ENCODE data around the gene IL17RE.

Gene IL17RE

DNA sequence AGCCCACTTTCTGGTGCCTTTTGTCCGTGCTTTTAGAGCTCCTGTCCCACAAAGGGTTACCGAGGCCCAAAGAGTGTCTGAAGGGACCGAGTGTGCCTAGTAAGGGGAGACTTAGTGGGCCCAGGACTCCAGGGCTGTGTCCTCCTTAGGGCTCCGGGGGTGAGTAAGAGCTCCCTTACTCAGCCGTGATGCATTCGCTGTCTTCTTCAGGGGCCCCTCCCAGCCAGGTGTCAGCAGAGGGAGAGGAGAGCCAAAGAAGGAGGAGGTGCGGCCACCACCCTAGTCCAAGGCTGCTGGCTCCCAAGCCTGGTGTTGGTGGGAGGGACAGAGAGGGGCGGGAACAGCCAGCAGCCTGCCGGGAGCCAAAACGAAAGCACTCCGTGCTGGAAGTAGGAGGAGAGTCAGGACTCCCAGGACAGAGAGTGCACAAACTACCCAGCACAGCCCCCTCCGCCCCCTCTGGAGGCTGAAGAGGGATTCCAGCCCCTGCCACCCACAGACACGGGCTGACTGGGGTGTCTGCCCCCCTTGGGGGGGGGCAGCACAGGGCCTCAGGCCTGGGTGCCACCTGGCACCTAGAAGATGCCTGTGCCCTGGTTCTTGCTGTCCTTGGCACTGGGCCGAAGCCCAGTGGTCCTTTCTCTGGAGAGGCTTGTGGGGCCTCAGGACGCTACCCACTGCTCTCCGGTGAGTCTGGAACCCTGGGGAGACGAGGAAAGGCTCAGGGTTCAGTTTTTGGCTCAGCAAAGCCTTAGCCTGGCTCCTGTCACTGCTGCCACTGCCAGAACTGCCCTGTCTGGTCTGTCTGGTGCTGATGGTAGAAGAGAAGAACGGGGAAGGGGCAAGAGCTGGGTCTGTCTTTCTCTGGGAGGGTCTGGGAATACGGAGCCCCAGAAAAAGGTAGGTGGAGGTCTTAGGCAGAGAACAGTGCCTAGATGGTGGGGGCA lies 14.4 kb downstream of the IL17RE start, which contains the start of gene IL17RC (continued):
- no peak for TF ChIP-seq ZNF146 (tag by site-specific recombination; IDR thresholded peaks at IDR 0.05)
- 0 out of 2 replicates have a peak, but pooled peaks have one; percentile 45 for TF ChIP-seq ZNF561 (tag by site-specific recombination; IDR thresholded peaks at IDR 0.05; ENCODE audit: borderline replicate concordance)
- peak; percentile 39; the same call in 1 of the 2 replicates for TF ChIP-seq KLF1 (tag by site-specific recombination; IDR thresholded peaks at IDR 0.05)
- TF ChIP-seq ZNF398 (tag by site-specific recombination; IDR thresholded peaks at IDR 0.05), result peak; percentile 78
- TF ChIP-seq ZEB2 (tag by site-specific recombination; IDR thresholded peaks at IDR 0.05), result no peak
- TF ChIP-seq, protein P1, sequence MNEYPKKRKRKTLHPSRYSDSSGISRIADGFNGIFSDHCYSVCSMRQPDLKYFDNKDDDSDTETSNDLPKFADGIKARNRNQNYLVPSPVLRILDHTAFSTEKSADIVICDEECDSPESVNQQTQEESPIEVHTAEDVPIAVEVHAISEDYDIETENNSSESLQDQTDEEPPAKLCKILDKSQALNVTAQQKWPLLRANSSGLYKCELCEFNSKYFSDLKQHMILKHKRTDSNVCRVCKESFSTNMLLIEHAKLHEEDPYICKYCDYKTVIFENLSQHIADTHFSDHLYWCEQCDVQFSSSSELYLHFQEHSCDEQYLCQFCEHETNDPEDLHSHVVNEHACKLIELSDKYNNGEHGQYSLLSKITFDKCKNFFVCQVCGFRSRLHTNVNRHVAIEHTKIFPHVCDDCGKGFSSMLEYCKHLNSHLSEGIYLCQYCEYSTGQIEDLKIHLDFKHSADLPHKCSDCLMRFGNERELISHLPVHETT (tag by site-specific recombination; IDR thresholded peaks at IDR 0.05), result no peak
- TF ChIP-seq EGR2 (tag by site-specific recombination; IDR thresholded peaks at IDR 0.05; ENCODE audit: low read depth), result peak; percentile 86
- TF ChIP-seq ZXDB (tag by site-specific recombination; IDR thresholded peaks at IDR 0.05), result 0 out of 2 replicates have a peak, but pooled peaks have one; percentile 40
- no peak for TF ChIP-seq BCL11A (tag by site-specific recombination; IDR thresholded peaks at IDR 0.05; ENCODE audit: low read depth)
- TF ChIP-seq ZNF692 (tag by site-specific recombination; IDR thresholded peaks at IDR 0.05), result peak; percentile 85; the same call in 1 of the 2 replicates
- TF ChIP-seq ZNF335 (tag by site-specific recombination; conservative IDR thresholded peaks at IDR 0.05), result peak; percentile 67
- no peak for TF ChIP-seq ZNF366 (tag by site-specific recombination; conservative IDR thresholded peaks at IDR 0.05)
- no peak for TF ChIP-seq RBAK (tag by site-specific recombination; IDR thresholded peaks at IDR 0.05)

DNA sequence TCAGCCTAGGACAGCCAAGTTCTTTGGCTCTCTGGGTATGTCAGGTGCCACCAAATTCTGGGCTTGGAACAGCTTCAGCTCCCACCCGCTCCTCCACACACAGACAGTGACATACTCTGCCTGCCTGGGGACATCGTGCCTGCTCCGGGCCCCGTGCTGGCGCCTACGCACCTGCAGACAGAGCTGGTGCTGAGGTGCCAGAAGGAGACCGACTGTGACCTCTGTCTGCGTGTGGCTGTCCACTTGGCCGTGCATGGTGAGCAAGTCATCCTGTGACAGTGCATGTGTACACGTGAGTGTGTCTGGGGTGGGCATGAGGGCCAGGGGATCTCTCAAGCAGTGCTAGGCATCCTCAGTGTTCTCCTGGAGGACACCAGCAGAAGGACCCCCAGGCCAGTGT lies 15.2 kb downstream of the IL17RE start:
- Histone ChIP-seq H3K27ac (ENCODE audit: extremely low read depth, low read depth, low read length) (no peak overlapping the region), H3K9me3 (ENCODE audit: control insufficient read depth, insufficient read depth, low read depth, low read length) (no peaks in the 10 kb centered on the region), H3K36me3 (ENCODE audit: control insufficient read depth in 2 of 2, insufficient read depth in 1 of 2, low read length in 2 of 2) (no peaks in the 10 kb centered on the region), H3K4me3 (ENCODE audit: low read depth, low read length) (no peak overlapping the region), H3K4me1 (ENCODE audit: control insufficient read depth, insufficient read depth, low read length) (peaks cover 12% of the 10 kb centered on the region)
- ChIA-PET POLR2A (interaction anchor here (2.6 kb wide), 1 partner anchor 14 kb away, joined by 23 read pairs; the partner anchor contains the start of gene CRELD1), CTCF (interaction anchor here (0.7 to 1.4 kb wide), 2 partner anchors 13 to 69 kb away, joined by 3 read pairs; no protein-coding TSS in a partner anchor)
- TF ChIP-seq KLF8 (tag by site-specific recombination; IDR thresholded peaks at IDR 0.05) (no peak), ZNF324 (tag by site-specific recombination; IDR thresholded peaks at IDR 0.05) (no peak), ZXDB (tag by site-specific recombination; IDR thresholded peaks at IDR 0.05) (no peak), ZNF174 (tag by site-specific recombination; IDR thresholded peaks at IDR 0.05) (no peak), SETDB1 (IDR thresholded peaks at IDR 0.05; ENCODE audit: insufficient read length, low read length) (no peak)
- TF ChIP-seq, protein P2, sequence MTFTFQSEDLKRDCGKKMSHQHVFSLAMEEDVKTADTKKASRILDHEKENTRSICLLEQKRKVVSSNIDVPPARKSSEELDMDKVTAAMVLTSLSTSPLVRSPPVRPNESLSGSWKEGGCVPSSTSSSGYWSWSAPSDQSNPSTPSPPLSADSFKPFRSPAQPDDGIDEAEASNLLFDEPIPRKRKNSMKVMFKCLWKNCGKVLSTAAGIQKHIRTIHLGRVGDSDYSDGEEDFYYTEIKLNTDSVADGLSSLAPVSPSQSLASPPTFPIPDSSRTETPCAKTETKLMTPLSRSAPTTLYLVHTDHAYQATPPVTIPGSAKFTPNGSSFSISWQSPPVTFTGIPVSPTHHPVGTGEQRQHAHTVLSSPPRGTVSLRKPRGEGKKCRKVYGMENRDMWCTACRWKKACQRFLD (tag by site-specific recombination; IDR thresholded peaks at IDR 0.05), result no peak
- TF ChIP-seq, protein P3, sequence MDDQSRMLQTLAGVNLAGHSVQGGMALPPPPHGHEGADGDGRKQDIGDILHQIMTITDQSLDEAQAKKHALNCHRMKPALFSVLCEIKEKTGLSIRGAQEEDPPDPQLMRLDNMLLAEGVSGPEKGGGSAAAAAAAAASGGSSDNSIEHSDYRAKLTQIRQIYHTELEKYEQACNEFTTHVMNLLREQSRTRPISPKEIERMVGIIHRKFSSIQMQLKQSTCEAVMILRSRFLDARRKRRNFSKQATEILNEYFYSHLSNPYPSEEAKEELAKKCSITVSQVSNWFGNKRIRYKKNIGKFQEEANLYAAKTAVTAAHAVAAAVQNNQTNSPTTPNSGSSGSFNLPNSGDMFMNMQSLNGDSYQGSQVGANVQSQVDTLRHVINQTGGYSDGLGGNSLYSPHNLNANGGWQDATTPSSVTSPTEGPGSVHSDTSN (CRISPR knock-in tag; IDR thresholded peaks at IDR 0.05), result no peak
- TF ChIP-seq, protein P4, sequence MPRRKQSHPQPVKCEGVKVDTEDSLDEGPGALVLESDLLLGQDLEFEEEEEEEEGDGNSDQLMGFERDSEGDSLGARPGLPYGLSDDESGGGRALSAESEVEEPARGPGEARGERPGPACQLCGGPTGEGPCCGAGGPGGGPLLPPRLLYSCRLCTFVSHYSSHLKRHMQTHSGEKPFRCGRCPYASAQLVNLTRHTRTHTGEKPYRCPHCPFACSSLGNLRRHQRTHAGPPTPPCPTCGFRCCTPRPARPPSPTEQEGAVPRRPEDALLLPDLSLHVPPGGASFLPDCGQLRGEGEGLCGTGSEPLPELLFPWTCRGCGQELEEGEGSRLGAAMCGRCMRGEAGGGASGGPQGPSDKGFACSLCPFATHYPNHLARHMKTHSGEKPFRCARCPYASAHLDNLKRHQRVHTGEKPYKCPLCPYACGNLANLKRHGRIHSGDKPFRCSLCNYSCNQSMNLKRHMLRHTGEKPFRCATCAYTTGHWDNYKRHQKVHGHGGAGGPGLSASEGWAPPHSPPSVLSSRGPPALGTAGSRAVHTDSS (tag by site-specific recombination; IDR thresholded peaks at IDR 0.05), result no peak
